SK-N-SH (cell line): Measurements from ENCODE around the gene TRNT1. TPM values are rescaled to one million over a fixed set of nuclear protein-coding genes. Genes with fewer than 3 reads are reported as not detected.

Experiments
- CTCF ChIA-PET: fragments of 300-600, 350-600 bp; formaldehyde crosslinking; extraction: SDS; loops from one replicate; lab custom pipeline; 2021; lab: Yijun Ruan, JAX
- POLR2A ChIA-PET: fragments of 350-600 bp; sonication (Branson Sonifier 250); formaldehyde crosslinking; extraction: SDS; loops from one replicate; lab custom pipeline; 2020; ENCODE audit warnings: antibody characterized with exemption, inconsistent platforms; lab: Yijun Ruan, JAX
- DNase-seq: peaks from one replicate; pipeline ENCODE4 v3.0.0; 2012
- H2AFZ ChIP-seq: fragments of 200-600 bp; sonication (generic); 2 replicates; pipeline ENCODE4 v1.8.1; 2016; ENCODE audit warnings: antibody characterized with exemption, mild to moderate bottlenecking, low read depth
- H3F3A ChIP-seq: fragments of 200-600 bp; sonication (generic); replicated peaks from 2 replicates; pipeline ENCODE3; 2016; ENCODE audit warnings: antibody characterized with exemption, mild to moderate bottlenecking; ENCODE audit not compliant: insufficient read depth
- H3K27ac ChIP-seq, 2 experiments: fragments of 200-500 bp in 1 of 2; fragments of 200-600 bp in 1 of 2; sonication (Bioruptor generic) in 1 of 2; sonication (generic), shearing (Covaris generic) in 1 of 2; 2 replicates each; pipeline versions ENCODE4 v1.5.1 to v1.6.1; 2014 to 2016; ENCODE audit warnings: low read depth in 2 of 2, inconsistent platforms in 1 of 2, low read length in 1 of 2, mild to moderate bottlenecking in 1 of 2, mixed read lengths in 1 of 2
- H3K27me3 ChIP-seq: fragments of 200-600 bp; sonication (generic), shearing (Covaris generic); 2 replicates; pipeline ENCODE4 v1.6.1; 2016; ENCODE audit warnings: mixed run types; ENCODE audit not compliant: insufficient read depth
- H3K36me3 ChIP-seq, 2 experiments: fragments of 200-500 bp in 1 of 2; fragments of 200-600 bp in 1 of 2; sonication (Bioruptor generic) in 1 of 2; sonication (generic) in 1 of 2; replicated peaks in 1 of 2; 2 replicates each; pipeline versions ENCODE3 to v1.5.1; 2014 to 2016; ENCODE audit warnings: low read length in 1 of 2, mild to moderate bottlenecking in 1 of 2; ENCODE audit not compliant: insufficient read depth in 2 of 2, control insufficient read depth in 1 of 2
- H3K4me1 ChIP-seq, 2 experiments: fragments of 200-500 bp in 1 of 2; fragments of 200-600 bp in 1 of 2; sonication (Bioruptor generic) in 1 of 2; sonication (generic), shearing (Covaris generic) in 1 of 2; 2 replicates each; pipeline versions ENCODE4 v1.5.1 to v1.6.1; 2014 to 2016; ENCODE audit warnings: low read depth in 1 of 2, low read length in 1 of 2, mixed run types in 1 of 2; ENCODE audit not compliant: insufficient read depth in 2 of 2, control insufficient read depth in 1 of 2
- H3K4me2 ChIP-seq: fragments of 200-600 bp; sonication (generic), shearing (Covaris generic); 2 replicates; pipeline ENCODE4 v1.6.1; 2017; ENCODE audit warnings: mixed run types
- H3K4me3 ChIP-seq, 2 experiments: fragments of 200-500 bp in 1 of 2; fragments of 200-600 bp in 1 of 2; sonication (Bioruptor generic) in 1 of 2; sonication (generic), shearing (Covaris generic) in 1 of 2; 2 replicates each; pipeline versions ENCODE4 v1.5.1 to v1.8.1; 2014 to 2016; ENCODE audit warnings: low read depth in 2 of 2, inconsistent platforms in 1 of 2, low read length in 1 of 2, mild to moderate bottlenecking in 1 of 2, mixed read lengths in 1 of 2, moderate library complexity in 1 of 2
- H3K79me2 ChIP-seq: fragments of 200-600 bp; sonication (generic); 2 replicates; pipeline ENCODE4 v1.8.1; 2017; ENCODE audit warnings: mild to moderate bottlenecking; ENCODE audit not compliant: insufficient read depth
- H3K9ac ChIP-seq: fragments of 200-600 bp; sonication (generic); 2 replicates; pipeline ENCODE4 v1.6.1; 2017; ENCODE audit warnings: mixed run types
- H3K9me2 ChIP-seq: fragments of 200-600 bp; sonication (generic); 2 replicates; pipeline ENCODE4 v1.6.1; 2017; ENCODE audit warnings: mixed run types
- H3K9me3 ChIP-seq: fragments of 200-600 bp; sonication (generic); 2 replicates; pipeline ENCODE4 v1.6.1; 2017; ENCODE audit warnings: mixed run types, mild to moderate bottlenecking, moderate library complexity
- H4K20me1 ChIP-seq: fragments of 200-600 bp; sonication (generic); 2 replicates; pipeline ENCODE4 v1.6.1; 2017; ENCODE audit warnings: mild to moderate bottlenecking, mixed run types; ENCODE audit not compliant: insufficient read depth
- EZH2phosphoT487 ChIP-seq: fragments of 200-600 bp; sonication (generic); IDR thresholded peaks from 2 replicates; pipeline ENCODE4 v1.6.1; 2017; ENCODE audit warnings: low read depth, mixed run types, mild to moderate bottlenecking, antibody characterized with exemption, moderate library complexity, borderline replicate concordance
- FOSL2 ChIP-seq: IDR thresholded peaks from 2 replicates; pipeline ENCODE4 v1.4.0; 2012; ENCODE audit warnings: low read depth, mild to moderate bottlenecking, moderate library complexity, borderline replicate concordance
- FOXM1 ChIP-seq: IDR thresholded peaks from 2 replicates; pipeline ENCODE4 v1.4.0; 2012; ENCODE audit warnings: low read depth, mild to moderate bottlenecking
- GATA2 ChIP-seq: sonication (generic); formaldehyde crosslinking; IDR thresholded peaks from 2 replicates; pipeline ENCODE4 v1.5.0; 2020; ENCODE audit warnings: mild to moderate bottlenecking, missing genetic modification reagents
- MEF2A ChIP-seq: IDR thresholded peaks from 2 replicates; pipeline ENCODE4 v1.4.0; 2012; ENCODE audit warnings: low read depth, borderline replicate concordance
- MXI1 ChIP-seq: IDR thresholded peaks from 2 replicates; pipeline ENCODE4 v1.6.1; 2012; ENCODE audit warnings: mild to moderate bottlenecking, low read depth, low read length, improper control_type of control experiment
- NFIC ChIP-seq: IDR thresholded peaks from 2 replicates; pipeline ENCODE4 v1.4.0; 2012; ENCODE audit warnings: borderline replicate concordance
- RFX5 ChIP-seq: IDR thresholded peaks from 2 replicates; pipeline ENCODE4 v1.6.1; 2012; ENCODE audit warnings: mild to moderate bottlenecking, improper control_type of control experiment, low read length
- RXRA ChIP-seq: IDR thresholded peaks from 2 replicates; pipeline ENCODE4 v1.4.0; 2012; ENCODE audit warnings: low read depth, mild to moderate bottlenecking, borderline replicate concordance
- SMC3 ChIP-seq: IDR thresholded peaks from 2 replicates; pipeline ENCODE4 v1.6.1; 2012; ENCODE audit warnings: low read depth, low read length, improper control_type of control experiment
- TCF12 ChIP-seq: IDR thresholded peaks from 2 replicates; pipeline ENCODE4 v1.4.0; 2012
- WGBS: methylation state at CpG from one replicate; pipeline ENCODE4 v1.1.6; 2017; ENCODE audit warnings: low lambda C conversion rate; 5-methylcytosine and 5-hydroxymethylcytosine counted together
- polyA plus RNA-seq, 3 experiments: library from polyadenylated mRNA; depleted of rRNA; stranded (reverse); fragments of >200 nt; gene quantifications; 2 replicates each; pipeline ENCODE4 v1.2.3, GENCODE V29; 2012
- TF ChIP-seq, protein P1 (sequence below): IDR thresholded peaks from 2 replicates; pipeline ENCODE4 v1.4.0; 2012; ENCODE audit warnings: low read depth, borderline replicate concordance
- TF ChIP-seq, protein P2 (sequence below): IDR thresholded peaks from 2 replicates; pipeline ENCODE4 v1.4.0; 2012; ENCODE audit warnings: low read depth, borderline replicate concordance
- TF ChIP-seq, protein P3 (sequence below): fragments of 150-350 bp; IDR thresholded peaks from 2 replicates; pipeline ENCODE4 v1.6.1; 2016; ENCODE audit warnings: mild to moderate bottlenecking, low read depth, low read length
- TF ChIP-seq, protein P4 (sequence below): fragments of 200-600 bp; sonication (generic); IDR thresholded peaks from 2 replicates; pipeline ENCODE4 v1.6.1; 2017; ENCODE audit warnings: antibody characterized with exemption, mild to moderate bottlenecking, moderate library complexity

TRNT1 gene
- polyA plus RNA-seq, 1 of the 3 experiments (the other 2 are of a cell fraction) = 7.4 TPM

DNA sequence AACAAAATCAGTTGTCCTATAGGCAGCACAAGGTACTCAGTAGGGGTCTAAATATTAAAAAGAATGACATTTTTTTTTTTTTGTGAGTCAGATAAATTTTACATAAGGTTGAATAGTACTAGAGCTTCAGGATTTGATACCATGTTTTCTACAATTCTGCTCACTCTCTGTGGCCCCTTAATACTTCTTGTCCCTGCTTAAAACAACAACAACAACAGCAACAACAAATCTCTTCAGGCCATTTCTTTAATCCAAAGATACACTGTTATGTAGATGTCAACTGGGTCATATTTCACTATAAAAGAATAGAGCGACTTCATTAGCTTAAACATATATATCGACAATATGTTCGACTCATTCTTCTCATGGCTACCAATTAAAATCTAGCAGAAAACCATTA, 19.6 kb upstream of the TRNT1 start:
- Histone ChIP-seq H3K9me2 (no peaks in the 10 kb centered on the region), H3K36me3 (no peaks in the 10 kb centered on the region), H2AFZ (no peak overlapping the region), H3K9me3 (no peaks in the 10 kb centered on the region), H3F3A (no peaks in the 10 kb centered on the region), H3K27me3 (no peaks in the 10 kb centered on the region), H3K9ac (no peak overlapping the region), H3K79me2 (no peaks in the 10 kb centered on the region), H3K4me3 (no peak overlapping the region), H3K4me1 (no peaks in the 10 kb centered on the region), H3K4me2 (no peak overlapping the region), H3K27ac (no peak overlapping the region)
- WGBS = 90% methylated on average over 3 of the region's 3 CpGs
- ChIA-PET POLR2A (no interaction called here), CTCF (no interaction called here)
- DNase-seq = no peak
- no peak for TF ChIP-seq EZH2phosphoT487
- TF ChIP-seq FOXM1 = no peak
- TF ChIP-seq, protein P1, sequence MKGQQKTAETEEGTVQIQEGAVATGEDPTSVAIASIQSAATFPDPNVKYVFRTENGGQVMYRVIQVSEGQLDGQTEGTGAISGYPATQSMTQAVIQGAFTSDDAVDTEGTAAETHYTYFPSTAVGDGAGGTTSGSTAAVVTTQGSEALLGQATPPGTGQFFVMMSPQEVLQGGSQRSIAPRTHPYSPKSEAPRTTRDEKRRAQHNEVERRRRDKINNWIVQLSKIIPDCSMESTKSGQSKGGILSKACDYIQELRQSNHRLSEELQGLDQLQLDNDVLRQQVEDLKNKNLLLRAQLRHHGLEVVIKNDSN = no peak
- TF ChIP-seq MXI1 = no peak
- TF ChIP-seq, all 33 proteins: peak for 0
- no peaks in the 10 kb centered on the region for H4K20me1 ChIP-seq

DNA sequence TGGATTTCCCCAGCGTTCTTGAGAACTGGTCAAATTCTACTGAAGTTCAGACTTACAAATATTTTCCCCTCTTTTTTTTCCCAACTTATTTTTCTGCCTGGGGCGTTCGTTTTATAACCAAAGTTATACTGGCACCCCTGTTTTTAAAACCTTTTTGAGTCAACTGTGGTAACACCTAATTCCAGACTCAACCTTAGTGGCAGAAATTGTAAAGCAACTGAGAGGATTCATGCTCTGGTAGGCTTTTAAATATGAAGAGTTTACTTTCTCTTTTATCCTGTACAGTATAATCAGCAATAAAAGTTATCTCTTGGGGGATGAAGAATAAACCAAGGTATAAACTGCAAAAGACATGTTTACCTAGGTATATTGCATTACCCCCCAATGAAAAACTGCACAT, 18.9 kb upstream of the TRNT1 start:
- DNase-seq = no peak
- ChIA-PET CTCF (no interaction called here), POLR2A (no interaction called here)
- H3K9ac ChIP-seq = no peak overlapping the region
- H2AFZ ChIP-seq = no peak overlapping the region
- H3K4me2 ChIP-seq = no peak overlapping the region
- H4K20me1 ChIP-seq = no peaks in the 10 kb centered on the region
- no peaks in the 10 kb centered on the region for H3K4me1 ChIP-seq
- no peaks in the 10 kb centered on the region for H3K79me2 ChIP-seq
- TF ChIP-seq SMC3 (no peak), NFIC (no peak), EZH2phosphoT487 (no peak), FOSL2 (no peak), RXRA (no peak), RFX5 (no peak), GATA2 (no peak), MEF2A (no peak), TCF12 (no peak)
- TF ChIP-seq, protein P1 = no peak
- TF ChIP-seq, protein P2, sequence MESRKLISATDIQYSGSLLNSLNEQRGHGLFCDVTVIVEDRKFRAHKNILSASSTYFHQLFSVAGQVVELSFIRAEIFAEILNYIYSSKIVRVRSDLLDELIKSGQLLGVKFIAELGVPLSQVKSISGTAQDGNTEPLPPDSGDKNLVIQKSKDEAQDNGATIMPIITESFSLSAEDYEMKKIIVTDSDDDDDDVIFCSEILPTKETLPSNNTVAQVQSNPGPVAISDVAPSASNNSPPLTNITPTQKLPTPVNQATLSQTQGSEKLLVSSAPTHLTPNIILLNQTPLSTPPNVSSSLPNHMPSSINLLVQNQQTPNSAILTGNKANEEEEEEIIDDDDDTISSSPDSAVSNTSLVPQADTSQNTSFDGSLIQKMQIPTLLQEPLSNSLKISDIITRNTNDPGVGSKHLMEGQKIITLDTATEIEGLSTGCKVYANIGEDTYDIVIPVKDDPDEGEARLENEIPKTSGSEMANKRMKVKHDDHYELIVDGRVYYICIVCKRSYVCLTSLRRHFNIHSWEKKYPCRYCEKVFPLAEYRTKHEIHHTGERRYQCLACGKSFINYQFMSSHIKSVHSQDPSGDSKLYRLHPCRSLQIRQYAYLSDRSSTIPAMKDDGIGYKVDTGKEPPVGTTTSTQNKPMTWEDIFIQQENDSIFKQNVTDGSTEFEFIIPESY = no peak
- TF ChIP-seq, protein P3, sequence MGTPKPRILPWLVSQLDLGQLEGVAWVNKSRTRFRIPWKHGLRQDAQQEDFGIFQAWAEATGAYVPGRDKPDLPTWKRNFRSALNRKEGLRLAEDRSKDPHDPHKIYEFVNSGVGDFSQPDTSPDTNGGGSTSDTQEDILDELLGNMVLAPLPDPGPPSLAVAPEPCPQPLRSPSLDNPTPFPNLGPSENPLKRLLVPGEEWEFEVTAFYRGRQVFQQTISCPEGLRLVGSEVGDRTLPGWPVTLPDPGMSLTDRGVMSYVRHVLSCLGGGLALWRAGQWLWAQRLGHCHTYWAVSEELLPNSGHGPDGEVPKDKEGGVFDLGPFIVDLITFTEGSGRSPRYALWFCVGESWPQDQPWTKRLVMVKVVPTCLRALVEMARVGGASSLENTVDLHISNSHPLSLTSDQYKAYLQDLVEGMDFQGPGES = no peak
- TF ChIP-seq, protein P4, sequence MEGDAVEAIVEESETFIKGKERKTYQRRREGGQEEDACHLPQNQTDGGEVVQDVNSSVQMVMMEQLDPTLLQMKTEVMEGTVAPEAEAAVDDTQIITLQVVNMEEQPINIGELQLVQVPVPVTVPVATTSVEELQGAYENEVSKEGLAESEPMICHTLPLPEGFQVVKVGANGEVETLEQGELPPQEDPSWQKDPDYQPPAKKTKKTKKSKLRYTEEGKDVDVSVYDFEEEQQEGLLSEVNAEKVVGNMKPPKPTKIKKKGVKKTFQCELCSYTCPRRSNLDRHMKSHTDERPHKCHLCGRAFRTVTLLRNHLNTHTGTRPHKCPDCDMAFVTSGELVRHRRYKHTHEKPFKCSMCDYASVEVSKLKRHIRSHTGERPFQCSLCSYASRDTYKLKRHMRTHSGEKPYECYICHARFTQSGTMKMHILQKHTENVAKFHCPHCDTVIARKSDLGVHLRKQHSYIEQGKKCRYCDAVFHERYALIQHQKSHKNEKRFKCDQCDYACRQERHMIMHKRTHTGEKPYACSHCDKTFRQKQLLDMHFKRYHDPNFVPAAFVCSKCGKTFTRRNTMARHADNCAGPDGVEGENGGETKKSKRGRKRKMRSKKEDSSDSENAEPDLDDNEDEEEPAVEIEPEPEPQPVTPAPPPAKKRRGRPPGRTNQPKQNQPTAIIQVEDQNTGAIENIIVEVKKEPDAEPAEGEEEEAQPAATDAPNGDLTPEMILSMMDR = no peak
- WGBS = 30% methylated on average over 3 of the region's 3 CpGs
- H3K9me3 ChIP-seq = no peaks in the 10 kb centered on the region
- H3K4me3 ChIP-seq = no peak overlapping the region
- H3K27ac ChIP-seq = no peak overlapping the region
- H3K9me2 ChIP-seq = no peaks in the 10 kb centered on the region
- H3F3A ChIP-seq = no peaks in the 10 kb centered on the region
- H3K27me3 ChIP-seq = no peaks in the 10 kb centered on the region
- no peaks in the 10 kb centered on the region for H3K36me3 ChIP-seq
